ENCODE data around the gene FRMD3. TPM values are rescaled to one million over a fixed set of nuclear protein-coding genes. Genes with fewer than 3 reads are reported as not detected.

The FRMD3 gene
- total RNA-seq, 1 experiment from 2014 or later, result 14.5 TPM

DNA sequence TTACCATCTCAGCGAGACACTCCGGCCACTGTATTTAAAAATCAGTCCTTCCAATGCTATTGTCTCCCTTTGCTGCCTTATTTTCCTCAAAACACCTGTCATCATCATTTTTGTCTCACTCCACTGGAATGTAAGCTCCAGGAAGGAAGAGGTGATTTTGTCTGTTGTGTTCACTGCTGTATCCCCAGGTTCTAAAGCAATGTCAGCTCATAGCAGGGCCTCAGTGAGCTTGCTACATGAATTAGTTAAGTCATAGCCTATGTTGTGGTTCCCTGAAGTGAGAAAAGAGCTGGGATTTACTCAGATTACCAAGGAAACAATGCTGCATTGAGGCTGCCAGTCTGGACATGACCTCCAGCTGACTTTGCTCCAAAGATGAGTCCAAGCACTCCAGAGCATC lies 337.7 kb downstream of the FRMD3 start:
- CTCF ChIA-PET, result no interaction called here
- ATAC-seq (no peak), DNase-seq (ENCODE audit: low read depth, low spot score) (no peak)
- Histone ChIP-seq H3K27me3 (ENCODE audit: control insufficient read depth, insufficient read depth, low read length) (no peaks in the 10 kb centered on the region; the same call in 1 of the 2 replicates), H3K4me1 (ENCODE audit: control insufficient read depth, insufficient read depth, low read length) (no peaks in the 10 kb centered on the region), H3K4me3 (ENCODE audit: low read depth in 2 of 2, low read length in 2 of 2) (no peak overlapping the region), H3K27ac (ENCODE audit: low read length) (no peak overlapping the region), H3K9me3 (ENCODE audit: control insufficient read depth, insufficient read depth, low read depth, low read length) (no peaks in the 10 kb centered on the region), H3K36me3 (ENCODE audit: control insufficient read depth, insufficient read depth, low read length) (no peaks in the 10 kb centered on the region)
- POLR2A ChIA-PET, result no interaction called here
- in situ Hi-C loops (cut with HindIII; ENCODE audit: low pct_unique_long_range_greater_than_20kb, low sequenced_read_pairs) (no loop called here), intact Hi-C loops (cut with micrococcal nuclease; ENCODE audit: unreplicated experiment) (no loop called here)
- no TSS peak for BruUV-seq (replicated peaks)
- TF ChIP-seq POLR2AphosphoS5 (IDR thresholded peaks at IDR 0.05; ENCODE audit: low read depth, low read length) (no peak), TCF7L2 (IDR thresholded peaks at IDR 0.05; ENCODE audit: low read depth, low read length) (no peak), SIN3A (IDR thresholded peaks at IDR 0.05; ENCODE audit: borderline replicate concordance, insufficient read depth, low read depth, low read length) (no peak)
- TF ChIP-seq, protein P1, sequence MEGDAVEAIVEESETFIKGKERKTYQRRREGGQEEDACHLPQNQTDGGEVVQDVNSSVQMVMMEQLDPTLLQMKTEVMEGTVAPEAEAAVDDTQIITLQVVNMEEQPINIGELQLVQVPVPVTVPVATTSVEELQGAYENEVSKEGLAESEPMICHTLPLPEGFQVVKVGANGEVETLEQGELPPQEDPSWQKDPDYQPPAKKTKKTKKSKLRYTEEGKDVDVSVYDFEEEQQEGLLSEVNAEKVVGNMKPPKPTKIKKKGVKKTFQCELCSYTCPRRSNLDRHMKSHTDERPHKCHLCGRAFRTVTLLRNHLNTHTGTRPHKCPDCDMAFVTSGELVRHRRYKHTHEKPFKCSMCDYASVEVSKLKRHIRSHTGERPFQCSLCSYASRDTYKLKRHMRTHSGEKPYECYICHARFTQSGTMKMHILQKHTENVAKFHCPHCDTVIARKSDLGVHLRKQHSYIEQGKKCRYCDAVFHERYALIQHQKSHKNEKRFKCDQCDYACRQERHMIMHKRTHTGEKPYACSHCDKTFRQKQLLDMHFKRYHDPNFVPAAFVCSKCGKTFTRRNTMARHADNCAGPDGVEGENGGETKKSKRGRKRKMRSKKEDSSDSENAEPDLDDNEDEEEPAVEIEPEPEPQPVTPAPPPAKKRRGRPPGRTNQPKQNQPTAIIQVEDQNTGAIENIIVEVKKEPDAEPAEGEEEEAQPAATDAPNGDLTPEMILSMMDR (IDR thresholded peaks at IDR 0.05), result no peak
- TF ChIP-seq, protein P2, sequence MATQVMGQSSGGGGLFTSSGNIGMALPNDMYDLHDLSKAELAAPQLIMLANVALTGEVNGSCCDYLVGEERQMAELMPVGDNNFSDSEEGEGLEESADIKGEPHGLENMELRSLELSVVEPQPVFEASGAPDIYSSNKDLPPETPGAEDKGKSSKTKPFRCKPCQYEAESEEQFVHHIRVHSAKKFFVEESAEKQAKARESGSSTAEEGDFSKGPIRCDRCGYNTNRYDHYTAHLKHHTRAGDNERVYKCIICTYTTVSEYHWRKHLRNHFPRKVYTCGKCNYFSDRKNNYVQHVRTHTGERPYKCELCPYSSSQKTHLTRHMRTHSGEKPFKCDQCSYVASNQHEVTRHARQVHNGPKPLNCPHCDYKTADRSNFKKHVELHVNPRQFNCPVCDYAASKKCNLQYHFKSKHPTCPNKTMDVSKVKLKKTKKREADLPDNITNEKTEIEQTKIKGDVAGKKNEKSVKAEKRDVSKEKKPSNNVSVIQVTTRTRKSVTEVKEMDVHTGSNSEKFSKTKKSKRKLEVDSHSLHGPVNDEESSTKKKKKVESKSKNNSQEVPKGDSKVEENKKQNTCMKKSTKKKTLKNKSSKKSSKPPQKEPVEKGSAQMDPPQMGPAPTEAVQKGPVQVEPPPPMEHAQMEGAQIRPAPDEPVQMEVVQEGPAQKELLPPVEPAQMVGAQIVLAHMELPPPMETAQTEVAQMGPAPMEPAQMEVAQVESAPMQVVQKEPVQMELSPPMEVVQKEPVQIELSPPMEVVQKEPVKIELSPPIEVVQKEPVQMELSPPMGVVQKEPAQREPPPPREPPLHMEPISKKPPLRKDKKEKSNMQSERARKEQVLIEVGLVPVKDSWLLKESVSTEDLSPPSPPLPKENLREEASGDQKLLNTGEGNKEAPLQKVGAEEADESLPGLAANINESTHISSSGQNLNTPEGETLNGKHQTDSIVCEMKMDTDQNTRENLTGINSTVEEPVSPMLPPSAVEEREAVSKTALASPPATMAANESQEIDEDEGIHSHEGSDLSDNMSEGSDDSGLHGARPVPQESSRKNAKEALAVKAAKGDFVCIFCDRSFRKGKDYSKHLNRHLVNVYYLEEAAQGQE (IDR thresholded peaks at IDR 0.05; ENCODE audit: insufficient read depth in 1 of 2, low read depth in 2 of 2, low read length in 1 of 2), result no peak

DNA sequence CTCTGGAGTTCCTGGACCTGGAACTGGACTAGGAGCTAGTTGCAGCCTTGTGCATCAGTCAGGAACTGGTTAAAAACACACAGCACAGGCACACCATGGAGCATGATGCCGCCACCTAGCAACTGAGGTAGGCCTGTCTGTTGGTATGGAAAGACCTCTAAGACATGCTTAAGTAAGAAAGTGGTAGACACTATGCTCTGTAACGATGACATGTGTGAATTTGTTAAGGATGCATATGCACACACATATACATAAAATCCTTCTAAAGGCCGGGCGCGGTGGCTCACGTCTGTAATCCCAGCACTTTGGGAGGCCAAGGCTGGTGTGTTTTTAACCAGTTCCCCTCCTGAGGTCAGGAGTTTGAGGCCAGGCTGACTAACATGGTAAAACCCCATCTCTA lies 338.4 kb downstream of the FRMD3 start:
- ATAC-seq, result no peak
- intact Hi-C loops (cut with micrococcal nuclease; ENCODE audit: unreplicated experiment), result no loop called here
- no peak overlapping the region for H3K27ac ChIP-seq (ENCODE audit: low read length)
- CTCF ChIA-PET, result no interaction called here
- H3K36me3 ChIP-seq (ENCODE audit: control insufficient read depth, insufficient read depth, low read length), result no peaks in the 10 kb centered on the region
- no peak for DNase-seq (ENCODE audit: low read depth, low spot score)
- in situ Hi-C loops (cut with HindIII; ENCODE audit: low pct_unique_long_range_greater_than_20kb, low sequenced_read_pairs), result no loop called here
- no peaks in the 10 kb centered on the region for H3K4me1 ChIP-seq (ENCODE audit: control insufficient read depth, insufficient read depth, low read length)
- H3K27me3 ChIP-seq (ENCODE audit: control insufficient read depth, insufficient read depth, low read length), result no peaks in the 10 kb centered on the region; the same call in 1 of the 2 replicates
- POLR2A ChIA-PET, result no interaction called here
- H3K4me3 ChIP-seq (ENCODE audit: low read depth in 2 of 2, low read length in 2 of 2), result no peak overlapping the region
- H3K9me3 ChIP-seq (ENCODE audit: control insufficient read depth, insufficient read depth, low read depth, low read length), result no peaks in the 10 kb centered on the region
- TF ChIP-seq, protein P2 (IDR thresholded peaks at IDR 0.05; ENCODE audit: insufficient read depth in 1 of 2, low read depth in 2 of 2, low read length in 1 of 2), result no peak
- TF ChIP-seq TCF7L2 (IDR thresholded peaks at IDR 0.05; ENCODE audit: low read depth, low read length) (no peak), SIN3A (IDR thresholded peaks at IDR 0.05; ENCODE audit: borderline replicate concordance, insufficient read depth, low read depth, low read length) (no peak), POLR2AphosphoS5 (IDR thresholded peaks at IDR 0.05; ENCODE audit: low read depth, low read length) (no peak)
- TF ChIP-seq, protein P1 (IDR thresholded peaks at IDR 0.05), result no peak
- no TSS peak for BruUV-seq (replicated peaks)

All from Panc1 (cell line).